ENCODE results near the gene PRICKLE3. TPM values are rescaled to one million over a fixed set of nuclear protein-coding genes. Genes with fewer than 3 reads are reported as not detected.

Gene PRICKLE3
- total and polyA plus RNA-seq, 2 donors from 2014 or later, result 3.4 to 11.6 TPM

- Histone ChIP-seq H3K36me3 (ENCODE audit: control insufficient read depth in 2 of 3, insufficient read depth in 3 of 3, low read length in 3 of 3) (no peaks in the 10 kb centered on the region), H3K4me3 (ENCODE audit: low read length in 3 of 3) (no peak overlapping the region), H3K9me3 (ENCODE audit: control insufficient read depth in 2 of 3, insufficient read depth in 1 of 3, low read length in 3 of 3) (no peaks in the 10 kb centered on the region), H3K27ac (ENCODE audit: low read depth in 2 of 2, low read length in 2 of 2) (no peak overlapping the region), H3K4me1 (ENCODE audit: control insufficient read depth in 2 of 3, insufficient read depth in 2 of 3, low read depth in 1 of 3, low read length in 3 of 3) (no peaks in the 10 kb centered on the region), H3K27me3 (ENCODE audit: control insufficient read depth, insufficient read depth, low read length) (no peaks in the 10 kb centered on the region), H3K9ac (ENCODE audit: low read length in 3 of 3) (no peak overlapping the region)
- no peak for TF ChIP-seq CTCF (IDR thresholded peaks at IDR 0.05; ENCODE audit: borderline replicate concordance, extremely low read depth, insufficient read depth)
- DNase-seq, result no peak
- no peak for FAIRE-seq
- intact Hi-C loops (cut with DNase I), result no loop called here
Measured at GRCh38 chrX:49212861-49213260, 26.7 kb upstream of the PRICKLE3 start.

GRCh38 chrX:49212209-49212608, 26.0 kb upstream of the PRICKLE3 start:
- DNase-seq, result no peak
- no peaks in the 10 kb centered on the region for H3K4me1 ChIP-seq (ENCODE audit: control insufficient read depth in 2 of 3, insufficient read depth in 2 of 3, low read depth in 1 of 3, low read length in 3 of 3)
- H3K9me3 ChIP-seq (ENCODE audit: control insufficient read depth in 2 of 3, insufficient read depth in 1 of 3, low read length in 3 of 3), result no peaks in the 10 kb centered on the region
- no peaks in the 10 kb centered on the region for H3K27me3 ChIP-seq (ENCODE audit: control insufficient read depth, insufficient read depth, low read length)
- H3K9ac ChIP-seq (ENCODE audit: low read length in 3 of 3), result no peak overlapping the region
- intact Hi-C loops (cut with DNase I), result no loop called here
- H3K4me3 ChIP-seq (ENCODE audit: low read length in 3 of 3), result no peak overlapping the region
- FAIRE-seq, result no peak
- no peaks in the 10 kb centered on the region for H3K36me3 ChIP-seq (ENCODE audit: control insufficient read depth in 2 of 3, insufficient read depth in 3 of 3, low read length in 3 of 3)
- no peak for TF ChIP-seq CTCF (IDR thresholded peaks at IDR 0.05; ENCODE audit: borderline replicate concordance, extremely low read depth, insufficient read depth)
- no peak overlapping the region for H3K27ac ChIP-seq (ENCODE audit: low read depth in 2 of 2, low read length in 2 of 2)

- DNase-seq (no peak), FAIRE-seq (no peak)
- Histone ChIP-seq H3K4me3 (ENCODE audit: low read length in 3 of 3) (no peak overlapping the region), H3K9ac (ENCODE audit: low read length in 3 of 3) (no peak overlapping the region), H3K9me3 (ENCODE audit: control insufficient read depth in 2 of 3, insufficient read depth in 1 of 3, low read length in 3 of 3) (no peaks in the 10 kb centered on the region), H3K36me3 (ENCODE audit: control insufficient read depth in 2 of 3, insufficient read depth in 3 of 3, low read length in 3 of 3) (no peaks in the 10 kb centered on the region), H3K27me3 (ENCODE audit: control insufficient read depth, insufficient read depth, low read length) (no peaks in the 10 kb centered on the region), H3K27ac (ENCODE audit: low read depth in 2 of 2, low read length in 2 of 2) (no peak overlapping the region), H3K4me1 (ENCODE audit: control insufficient read depth in 2 of 3, insufficient read depth in 2 of 3, low read depth in 1 of 3, low read length in 3 of 3) (no peaks in the 10 kb centered on the region)
- intact Hi-C loops (cut with DNase I), result no loop called here
- no peak for TF ChIP-seq CTCF (IDR thresholded peaks at IDR 0.05; ENCODE audit: borderline replicate concordance, extremely low read depth, insufficient read depth)
Measured at GRCh38 chrX:49211074-49211473, 24.9 kb upstream of the PRICKLE3 start.

- FAIRE-seq (no peak), DNase-seq (no peak)
- Histone ChIP-seq H3K9ac (ENCODE audit: low read length in 3 of 3) (no peak overlapping the region), H3K27me3 (ENCODE audit: control insufficient read depth, insufficient read depth, low read length) (no peaks in the 10 kb centered on the region), H3K36me3 (ENCODE audit: control insufficient read depth in 2 of 3, insufficient read depth in 3 of 3, low read length in 3 of 3) (no peaks in the 10 kb centered on the region), H3K4me1 (ENCODE audit: control insufficient read depth in 2 of 3, insufficient read depth in 2 of 3, low read depth in 1 of 3, low read length in 3 of 3) (no peaks in the 10 kb centered on the region), H3K4me3 (ENCODE audit: low read length in 3 of 3) (no peak overlapping the region), H3K27ac (ENCODE audit: low read depth in 2 of 2, low read length in 2 of 2) (no peak overlapping the region), H3K9me3 (ENCODE audit: control insufficient read depth in 2 of 3, insufficient read depth in 1 of 3, low read length in 3 of 3) (no peaks in the 10 kb centered on the region)
- no peak for TF ChIP-seq CTCF (IDR thresholded peaks at IDR 0.05; ENCODE audit: borderline replicate concordance, extremely low read depth, insufficient read depth)
- intact Hi-C loops (cut with DNase I), result no loop called here
Measured at GRCh38 chrX:49210406-49210805, 24.2 kb upstream of the PRICKLE3 start.
